ENCODE data around the gene COG5.

The COG5 gene

GRCh38 chr7:107563775-107564552 is at the start of gene COG5, which contains the start of gene DUS4L:
TSS of gene COG5 (minus strand) at chr7:107563920. CDS start at chr7:107563896, 24 bp downstream.
TSS of gene DUS4L (plus strand) at chr7:107563971. CDS start at chr7:107567071, 3,100 bp downstream.
- DNase-seq, result peak; percentile 79

DNA sequence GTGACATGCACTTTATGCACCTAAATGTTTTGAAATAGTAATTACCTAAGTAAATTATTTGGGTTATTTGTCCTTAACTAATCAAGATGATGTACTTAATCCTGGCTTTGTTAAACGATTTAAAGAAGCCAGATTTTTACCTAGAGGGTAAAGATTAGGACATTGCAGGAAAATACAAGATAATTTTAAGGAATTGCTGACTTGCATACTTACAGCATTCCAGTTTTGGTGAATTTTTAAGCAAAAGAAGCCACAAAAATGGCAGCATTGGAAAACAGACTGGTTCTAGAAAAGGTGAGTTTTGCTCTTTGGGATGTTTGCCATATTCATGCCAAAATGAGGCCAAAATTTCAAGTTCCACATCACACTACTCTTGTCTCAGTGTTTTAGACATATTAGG is 49.7 kb upstream of the COG5 start:
- DNase-seq, result no peak

DNA sequence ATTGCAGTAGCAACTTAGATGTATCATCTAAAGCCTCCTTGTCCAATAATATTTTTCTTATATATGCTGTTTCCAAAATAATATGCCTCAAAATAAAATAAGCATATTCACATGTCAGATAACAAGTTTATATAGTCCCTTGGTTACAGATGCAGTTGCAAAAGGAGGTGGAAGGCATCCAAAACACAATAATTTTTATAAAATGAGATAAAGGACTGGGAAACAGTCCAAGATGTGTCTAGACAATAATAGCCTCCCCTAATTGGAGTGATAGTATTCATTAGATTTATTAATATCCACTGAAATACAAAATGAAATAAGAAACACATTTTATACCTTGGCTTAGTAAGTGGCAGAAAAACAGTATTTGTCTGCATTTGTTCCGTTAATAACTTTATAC is 46.6 kb upstream of the COG5 start:
- DNase-seq, result no peak

- no peak for DNase-seq
Observed at GRCh38 chr7:107609811-107610261, 46.1 kb upstream of the COG5 start.

DNA sequence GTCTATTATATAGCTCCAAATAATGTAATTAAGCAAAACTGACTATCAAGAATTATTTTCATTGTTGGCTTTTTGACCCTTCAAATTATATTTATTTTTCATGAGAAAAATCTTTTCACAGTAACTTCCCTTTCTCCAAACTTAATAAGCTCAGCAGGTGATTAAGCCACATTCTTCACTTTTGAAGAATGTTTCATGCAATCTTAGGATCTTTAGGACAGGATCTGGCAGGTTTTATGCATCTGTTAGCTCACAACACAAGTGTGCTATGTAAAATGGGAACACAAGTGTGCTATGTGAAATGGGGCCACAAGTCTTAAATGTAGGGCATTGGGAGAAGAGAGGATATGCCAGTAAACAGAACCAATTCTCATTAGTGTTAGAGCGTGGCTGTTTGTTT is 42.6 kb upstream of the COG5 start:
- no peak for DNase-seq

DNA sequence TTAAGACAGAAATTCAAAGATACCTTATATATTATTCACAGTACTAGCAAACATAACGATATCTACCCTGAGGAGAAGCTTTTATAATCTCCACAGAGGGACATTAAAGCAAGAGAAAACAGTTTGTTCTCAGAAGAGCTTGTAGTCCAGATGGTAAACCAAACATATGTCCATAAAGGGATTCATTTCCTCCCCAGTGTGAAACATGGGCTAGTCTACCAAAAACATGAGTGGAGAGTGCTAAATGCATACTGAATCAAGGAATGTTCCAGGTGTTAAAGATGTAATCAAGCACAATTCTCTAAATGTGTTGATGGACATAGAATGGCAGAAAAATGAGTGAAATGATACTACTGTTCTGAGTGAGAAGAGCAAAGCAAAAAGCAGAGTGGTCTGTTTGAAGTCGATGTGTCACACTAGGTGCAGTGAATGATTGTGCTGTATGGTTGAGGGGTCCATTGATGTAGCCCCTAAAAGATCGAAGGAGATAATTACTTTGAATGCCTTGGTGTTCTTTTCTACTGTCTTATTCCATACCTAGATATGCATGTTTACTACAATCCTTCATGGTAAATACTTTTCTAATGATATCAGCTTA is 41.6 kb upstream of the COG5 start:
- DNase-seq, result no peak

DNA sequence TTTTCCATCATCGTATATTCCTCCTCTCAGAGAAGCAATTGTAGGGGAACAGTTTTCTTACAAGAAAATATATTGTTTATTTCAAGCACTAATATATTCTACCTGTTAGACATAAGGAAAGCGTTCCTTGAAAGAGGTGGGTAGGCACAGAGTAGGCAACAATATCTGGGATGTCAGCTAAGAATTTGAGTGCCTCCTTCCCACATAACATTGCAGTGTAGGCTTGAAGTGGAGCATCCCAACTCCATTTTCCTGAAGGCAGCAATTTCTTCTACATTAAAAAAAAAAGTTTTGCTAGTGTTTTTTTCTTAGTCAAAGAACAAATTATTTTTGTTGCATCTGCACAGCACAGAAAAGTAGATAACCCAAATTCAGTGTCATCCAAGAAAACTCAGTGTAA is 37.1 kb upstream of the COG5 start:
- no peak for DNase-seq

- no peak for DNase-seq
Observed at GRCh38 chr7:107599262-107599661, 35.5 kb upstream of the COG5 start.

DNA sequence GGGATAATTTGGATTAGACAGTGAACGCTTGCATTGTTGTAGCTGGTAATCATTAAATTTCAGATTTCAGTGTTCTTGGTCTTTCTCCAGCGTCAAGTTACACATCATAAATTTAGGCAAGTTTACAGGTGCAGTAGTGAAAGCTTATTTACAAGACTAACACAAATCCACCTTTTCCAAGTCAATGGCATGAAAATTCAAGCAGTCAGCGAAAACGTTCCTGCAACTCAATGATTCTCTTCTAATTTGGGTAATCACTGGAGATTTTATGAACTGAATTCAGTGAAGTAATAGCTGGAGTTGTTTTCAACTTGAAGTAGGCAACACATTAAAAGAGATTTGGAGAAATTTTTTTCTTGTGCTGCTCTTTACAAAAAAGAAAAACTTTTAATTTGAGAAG is 34.2 kb upstream of the COG5 start:
- DNase-seq, result no peak

GRCh38 chr7:107597582-107597916 is 33.8 kb upstream of the COG5 start:
- DNase-seq, result no peak

DNA sequence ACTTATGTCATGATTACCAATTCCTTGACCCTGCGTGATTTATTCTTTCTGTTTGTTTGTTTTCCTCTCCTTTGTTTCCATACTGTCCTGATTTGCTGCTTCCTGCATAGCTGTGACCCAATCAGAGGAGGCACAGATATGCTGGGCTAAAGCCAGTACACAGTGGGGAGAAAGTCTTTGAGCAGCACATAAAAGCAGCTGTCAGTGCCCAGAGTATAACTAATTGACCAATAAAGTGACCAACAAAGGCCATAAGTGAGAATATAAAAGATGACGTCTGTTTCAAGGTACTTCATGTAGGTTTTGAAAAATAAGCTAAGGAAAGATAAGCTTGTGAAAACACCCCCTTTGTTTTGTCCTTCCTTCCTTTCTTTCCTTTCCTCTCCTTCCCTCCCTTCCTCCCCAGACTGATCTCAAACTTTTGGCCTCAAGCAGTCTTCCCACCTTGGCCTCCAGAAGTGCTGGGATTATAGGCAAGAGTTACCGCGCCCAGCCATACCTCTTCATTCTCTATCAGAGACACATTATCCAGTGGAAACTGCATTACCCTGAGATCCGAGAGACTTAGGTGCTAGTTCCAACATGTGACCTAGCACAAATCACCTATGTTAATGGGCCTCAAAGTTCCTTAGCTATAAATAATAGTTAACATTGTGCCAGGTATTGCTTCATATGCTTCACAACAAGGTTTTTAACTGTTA is 33.3 kb upstream of the COG5 start:
- DNase-seq, result no peak

DNA sequence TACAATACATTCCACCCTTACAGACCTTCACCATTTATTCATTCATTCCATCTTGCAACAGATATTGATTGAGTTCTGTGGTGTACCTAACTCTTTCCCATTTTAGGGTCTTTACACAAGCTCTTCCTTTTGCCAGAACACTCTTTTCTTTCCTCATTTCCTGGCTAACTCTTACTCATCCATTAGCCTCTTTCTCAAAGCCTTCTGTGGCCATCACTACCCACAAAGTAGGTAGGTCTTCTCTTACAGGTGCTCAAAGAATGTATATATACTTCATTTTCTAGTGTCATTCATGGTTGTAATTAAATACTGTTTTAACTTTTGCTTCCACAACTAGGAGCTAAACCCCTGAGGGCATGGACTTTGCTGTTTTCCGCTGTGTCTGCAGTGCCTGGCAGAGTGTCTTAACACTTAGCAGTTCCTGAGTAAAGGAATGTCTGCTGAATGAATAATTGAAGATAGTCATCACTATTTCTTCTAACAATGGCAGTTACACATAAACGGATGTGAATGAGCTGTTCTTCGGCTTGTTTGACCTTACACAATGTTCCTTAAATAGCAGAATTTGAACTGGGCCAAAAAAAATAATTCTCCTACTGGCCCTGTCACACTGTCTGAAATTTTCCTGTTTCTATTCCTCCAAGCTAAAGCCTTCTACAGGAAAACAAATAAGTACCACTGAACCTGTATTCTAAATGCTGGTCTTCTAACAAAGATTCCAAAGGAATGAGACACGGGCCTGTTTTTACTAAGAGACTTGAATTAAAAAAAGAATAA is 31.4 kb upstream of the COG5 start:
- DNase-seq, result no peak

DNA sequence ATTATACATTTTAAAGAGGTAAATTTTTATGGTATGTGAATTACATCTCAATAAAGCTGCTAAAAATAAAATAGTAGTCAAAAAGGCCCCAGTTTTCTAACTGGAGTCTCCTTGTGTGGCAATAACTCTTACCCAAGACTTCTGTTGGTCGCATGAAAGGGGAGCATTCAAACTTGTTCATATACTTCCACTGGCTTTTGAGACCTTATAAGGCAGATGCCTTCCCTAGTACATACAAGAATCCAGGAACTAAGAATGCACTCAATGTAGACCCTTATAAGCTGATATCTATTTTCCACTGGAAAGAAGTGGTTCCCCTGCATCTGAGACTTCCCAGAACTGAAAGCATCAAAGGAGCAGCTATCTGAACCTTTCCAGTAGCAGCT is 29.3 kb upstream of the COG5 start:
- no peak for DNase-seq

DNA sequence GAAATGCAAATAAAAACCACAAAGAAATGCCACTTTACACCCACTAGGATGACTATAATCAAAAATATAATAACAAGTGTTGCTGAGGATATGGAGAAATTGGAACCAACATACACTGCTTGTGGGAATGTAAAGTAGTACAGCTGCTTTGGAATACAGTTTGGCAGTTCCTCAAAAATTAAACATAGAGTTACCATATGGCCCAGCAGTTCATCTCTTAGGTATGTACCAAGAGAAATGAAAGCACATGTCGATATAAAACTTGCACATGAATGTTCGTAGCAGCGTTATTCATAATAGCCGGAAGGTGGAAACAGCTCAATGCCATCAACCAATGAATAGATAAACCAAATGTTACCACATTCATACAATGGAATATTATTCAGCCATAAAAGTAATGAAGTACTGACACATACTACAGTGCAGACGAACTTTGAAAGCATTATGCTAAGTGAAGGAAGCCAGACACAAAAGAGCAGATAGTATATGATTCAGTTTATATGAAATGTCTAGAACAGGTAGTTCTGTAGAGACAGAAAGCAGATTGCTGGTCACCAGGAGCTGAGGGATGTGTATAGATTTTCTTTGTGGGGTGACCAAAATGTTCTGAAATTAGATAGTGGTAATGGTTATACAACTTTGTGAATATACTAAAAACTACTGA is 28.8 kb upstream of the COG5 start:
- DNase-seq, result no peak

DNA sequence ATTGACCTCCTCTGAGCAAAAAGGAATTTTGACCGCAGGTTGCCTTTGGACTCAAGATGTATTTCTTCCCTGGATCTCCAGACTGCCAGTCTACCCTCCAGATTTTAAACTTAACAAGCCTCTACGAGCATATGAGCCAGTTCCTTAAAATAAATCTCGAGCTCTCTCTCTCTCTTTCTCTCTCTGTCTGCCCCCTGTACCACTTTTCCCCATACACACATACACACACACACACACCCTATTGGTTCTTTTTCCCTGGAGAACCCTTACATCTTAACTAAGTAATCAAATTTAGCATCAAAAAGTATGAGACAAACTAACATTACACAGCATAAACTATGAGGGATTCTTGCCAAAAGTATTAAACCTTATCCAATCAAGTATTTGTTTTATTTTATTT is 27.7 kb upstream of the COG5 start:
- DNase-seq, result no peak

DNA sequence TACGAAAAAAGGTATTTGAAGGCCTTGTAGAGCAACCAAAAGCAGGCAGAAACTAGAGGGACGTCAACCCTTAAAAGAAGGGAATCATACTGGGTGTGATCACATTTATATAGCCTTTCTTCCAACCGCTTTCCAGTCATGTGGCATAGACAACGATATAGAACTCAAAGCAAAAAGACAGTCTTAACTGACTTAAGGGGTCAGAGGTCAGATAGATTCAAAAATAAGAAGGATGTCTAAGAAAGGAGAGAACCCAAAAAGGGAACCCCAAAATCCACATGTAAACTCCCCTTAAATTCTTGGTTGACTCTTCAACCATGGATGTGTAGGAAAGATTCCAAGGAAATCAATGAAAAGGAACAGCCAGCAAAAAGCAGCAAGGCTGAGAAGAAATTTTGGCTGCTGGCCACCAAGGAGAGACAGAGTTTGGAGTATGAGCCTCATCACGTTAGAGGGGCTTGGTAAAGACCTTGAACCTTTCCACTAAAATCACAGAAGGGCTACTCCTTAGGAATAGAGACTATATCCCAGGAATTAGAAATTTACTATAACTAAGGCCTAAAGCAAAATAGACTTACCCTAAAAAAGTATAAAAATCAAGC is 24.9 kb upstream of the COG5 start:
- no peak for DNase-seq

DNA sequence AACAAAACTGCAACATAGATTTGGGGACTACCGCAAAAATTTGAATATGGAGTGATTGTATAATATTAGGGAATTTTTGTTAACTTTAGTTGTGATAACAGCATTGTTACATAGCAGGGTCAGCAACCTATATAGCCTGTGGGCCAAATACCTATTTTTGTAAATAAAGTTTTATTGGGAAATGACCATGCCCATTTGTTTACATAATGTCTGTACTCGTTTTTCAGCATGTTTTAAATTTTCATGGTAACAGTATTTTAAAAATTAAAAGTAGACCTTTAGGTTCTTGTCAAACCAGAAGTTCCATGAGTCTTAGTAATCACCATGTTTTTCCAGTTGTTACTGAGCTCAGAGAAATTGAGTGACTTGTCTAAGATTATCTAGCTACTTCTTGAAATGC is 21.0 kb upstream of the COG5 start:
- no peak for DNase-seq

- DNase-seq, result peak; percentile 52
Observed at GRCh38 chr7:107582875-107583274, 19.2 kb upstream of the COG5 start.

DNA sequence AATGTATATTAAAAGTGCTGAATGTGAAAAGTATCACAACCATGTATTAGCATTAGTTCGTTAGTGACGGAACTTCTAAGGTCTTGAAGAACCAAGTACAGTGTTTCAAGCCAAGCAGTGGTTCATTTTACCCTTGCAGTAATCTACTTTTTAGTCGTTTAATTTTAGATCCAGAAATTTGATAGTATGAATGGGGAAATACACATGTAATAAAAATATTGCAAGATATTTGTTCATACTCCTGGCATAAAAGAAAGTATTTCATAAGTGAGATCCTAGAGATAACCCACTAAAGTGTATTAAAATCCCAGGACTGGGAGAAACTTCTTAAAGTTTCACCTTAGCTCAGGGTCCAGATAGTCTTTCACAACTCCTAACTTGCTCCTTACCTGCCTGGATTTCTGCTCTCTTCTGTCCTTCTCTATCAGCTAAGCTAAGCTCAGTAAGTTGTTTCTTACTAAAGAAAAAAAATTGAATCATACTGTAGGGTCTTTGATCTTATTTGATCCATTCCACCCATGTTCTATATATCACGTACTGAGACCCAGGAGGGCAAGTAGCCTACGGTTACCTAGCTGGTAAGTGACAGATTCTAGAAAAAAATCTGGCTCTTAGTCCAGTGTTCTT is 17.8 kb upstream of the COG5 start:
- peak; percentile 27 for DNase-seq

DNA sequence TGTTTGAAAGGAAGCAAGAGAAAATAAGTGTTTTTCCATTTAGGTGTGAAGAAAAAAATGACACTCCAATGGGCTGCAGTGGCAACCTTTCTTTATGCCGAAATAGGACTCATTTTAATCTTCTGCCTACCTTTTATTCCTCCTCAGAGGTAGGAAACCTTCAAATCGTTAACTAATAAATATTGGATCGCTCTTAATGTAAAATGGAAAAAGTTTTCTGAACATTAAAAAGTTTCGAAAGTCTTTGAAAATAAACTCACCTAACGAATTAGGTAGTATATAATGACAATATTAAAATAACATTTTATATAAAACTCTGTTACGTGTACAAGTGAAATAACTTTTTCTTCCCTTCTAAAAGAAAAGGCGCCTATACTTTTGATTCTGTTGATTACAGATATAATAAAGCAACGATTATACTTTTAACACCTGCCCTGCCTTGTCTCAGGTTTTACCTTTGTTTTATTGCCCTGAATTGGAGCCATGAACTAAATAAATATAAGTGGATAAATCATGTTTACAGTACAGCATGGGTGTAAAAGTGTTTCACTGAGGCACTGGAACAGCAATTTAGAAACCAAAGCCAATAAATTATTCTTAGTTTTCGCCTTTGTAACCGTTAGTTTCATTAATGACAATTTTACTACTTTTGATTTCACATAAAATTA is 17.1 kb upstream of the COG5 start:
- DNase-seq, result peak; percentile 30

Data from OCI-M1 (cell line).